A549 (cell line): Measurements from ENCODE around the gene NLRC3. TPM values are rescaled to one million over a fixed set of nuclear protein-coding genes. Genes with fewer than 3 reads are reported as not detected.

Experiments
- ATAC-seq, 2 experiments: fragments of 200-7000 bp in 1 of 2; fragments of >200 bp in 1 of 2; cut with Nextera tagmentation in 1 of 2; cut with Tn5 transposase in 1 of 2; 3 replicates each; pipeline versions ENCODE4 v1.8.0 to v1.9.1; 2018 to 2020; ENCODE audit warnings: mild to moderate bottlenecking in 1 of 2, moderate library complexity in 1 of 2
- CTCF ChIA-PET: fragments of 300-600 bp; sonication (Branson Sonifier 250); formaldehyde crosslinking; extraction: SDS; loops from one replicate; lab custom pipeline; 2021; ENCODE audit warnings: antibody characterized with exemption, inconsistent platforms; lab: Yijun Ruan, JAX
- POLR2A ChIA-PET: fragments of 350-600 bp; formaldehyde crosslinking; extraction: SDS; loops from one replicate; lab custom pipeline; 2021; ENCODE audit warnings: antibody characterized with exemption, inconsistent platforms; lab: Yijun Ruan, JAX
- DNase-seq, 2 experiments: peaks; one replicate each; pipeline versions ENCODE4 v3.0.0 to v3.0.0-alpha.2; 2011 to 2016; ENCODE audit warnings: low read depth in 1 of 2, low spot score in 1 of 2
- FAIRE-seq: peaks from 2 replicates; lab custom pipeline; 2011; peaks lifted over from hg19 to GRCh38; lab: Jason Lieb, UNC
- H3K27ac ChIP-seq, 2 experiments: fragments of >200 bp; sonication (Bioruptor Twin); formaldehyde crosslinking; 3 replicates each; pipeline ENCODE4 v1.5.1; 2016 to 2017
- H3K4me1 ChIP-seq: fragments of >200 bp; sonication (Bioruptor Twin); formaldehyde crosslinking; 3 replicates; pipeline ENCODE4 v1.6.1; 2016
- H3K4me2 ChIP-seq: fragments of >200 bp; sonication (Bioruptor Twin); formaldehyde crosslinking; 3 replicates; pipeline ENCODE4 v1.6.1; 2016
- H3K4me3 ChIP-seq: fragments of >200 bp; sonication (Bioruptor Twin); formaldehyde crosslinking; 3 replicates; pipeline ENCODE4 v1.5.1; 2016
- H3K9me3 ChIP-seq: fragments of >200 bp; sonication (Bioruptor Twin); formaldehyde crosslinking; 3 replicates; pipeline ENCODE4 v1.6.1; 2016
- BCL3 ChIP-seq: fragments of >200 bp; sonication (Bioruptor Twin); formaldehyde crosslinking; IDR thresholded peaks from 3 replicates; pipeline ENCODE4 v1.6.1; 2016
- CEBPB ChIP-seq, 2 experiments: fragments of >200 bp in 1 of 2; sonication (Bioruptor Twin) in 1 of 2; formaldehyde crosslinking in 1 of 2; IDR thresholded peaks; 2 replicates each; pipeline ENCODE4 v1.6.1; 2012 to 2016
- CHD2 ChIP-seq: fragments of 150-350 bp; IDR thresholded peaks from 2 replicates; pipeline ENCODE4 v1.6.1; 2014; ENCODE audit warnings: low read length; ENCODE audit not compliant: partially characterized antibody
- EHMT2 ChIP-seq: fragments of 200-600 bp; sonication (generic); IDR thresholded peaks from 2 replicates; pipeline ENCODE4 v1.6.1; 2016; ENCODE audit warnings: antibody characterized with exemption, low read depth, mild to moderate bottlenecking, moderate library complexity
- ESRRA ChIP-seq: fragments of 150-350 bp; IDR thresholded peaks from 2 replicates; pipeline ENCODE4 v1.6.1; 2014; ENCODE audit warnings: mild to moderate bottlenecking, low read length, borderline replicate concordance
- FOSB ChIP-seq: fragments of 250-450 bp; sonication (Bioruptor Pico); IDR thresholded peaks from 2 replicates; pipeline ENCODE4 v1.5.0; 2020; ENCODE audit warnings: mild to moderate bottlenecking, moderate library complexity
- HOXB13 ChIP-seq: fragments of 250-450 bp; sonication (Bioruptor Pico); IDR thresholded peaks from 2 replicates; pipeline ENCODE4 v1.5.0; 2020; ENCODE audit warnings: low read depth, mild to moderate bottlenecking, moderate library complexity
- JUNB ChIP-seq: fragments of >200 bp; sonication (Bioruptor Twin); formaldehyde crosslinking; IDR thresholded peaks from 2 replicates; pipeline ENCODE4 v1.6.1; 2016
- MAX ChIP-seq: IDR thresholded peaks from 2 replicates; pipeline ENCODE4 v1.6.1; 2012
- MYC ChIP-seq: IDR thresholded peaks from 2 replicates; pipeline ENCODE4 v1.6.1; 2012; ENCODE audit warnings: mild to moderate bottlenecking, inconsistent platforms, low read length, improper control_type of control experiment, borderline replicate concordance
- NR3C1 ChIP-seq: fragments of >200 bp; sonication (Bioruptor Twin); formaldehyde crosslinking; IDR thresholded peaks from 3 replicates; pipeline ENCODE4 v1.6.1; 2017
- PBX3 ChIP-seq: IDR thresholded peaks from 2 replicates; pipeline ENCODE4 v1.6.1; 2012
- POLR2AphosphoS2 ChIP-seq: conservative IDR thresholded peaks from 2 replicates; pipeline ENCODE4 v1.6.1; 2012; ENCODE audit warnings: low read length, improper control_type of control experiment, inconsistent platforms
- RAD21 ChIP-seq, 2 experiments: fragments of >200 bp in 1 of 2; sonication (Bioruptor Twin) in 1 of 2; formaldehyde crosslinking in 1 of 2; IDR thresholded peaks in 1 of 2; conservative IDR thresholded peaks in 1 of 2; 2 replicates in 1 of 2; 3 replicates in 1 of 2; pipeline ENCODE4 v1.6.1; 2012 to 2018; ENCODE audit warnings: inconsistent platforms in 1 of 2
- RFX5 ChIP-seq: fragments of 450-650 bp; IDR thresholded peaks from 2 replicates; pipeline ENCODE4 v1.7.1; 2014; ENCODE audit warnings: antibody characterized with exemption, mild to moderate bottlenecking, moderate library complexity
- RNF2 ChIP-seq: fragments of 200-600 bp; sonication (generic); IDR thresholded peaks from 2 replicates; pipeline ENCODE4 v1.6.1; 2016; ENCODE audit warnings: low read depth, mild to moderate bottlenecking, antibody characterized with exemption, moderate library complexity, borderline replicate concordance
- SREBF2 ChIP-seq: fragments of 450-650 bp; IDR thresholded peaks from 2 replicates; pipeline ENCODE4 v1.6.1; 2014; ENCODE audit warnings: mild to moderate bottlenecking, moderate library complexity
- TP53 ChIP-seq: fragments of 250-450 bp; sonication (Bioruptor Pico); IDR thresholded peaks from 2 replicates; pipeline ENCODE4 v1.5.0; 2021; ENCODE audit warnings: mild to moderate bottlenecking, moderate library complexity
- USF2 ChIP-seq: fragments of 450-650 bp; IDR thresholded peaks from 2 replicates; pipeline ENCODE4 v1.6.1; 2014; ENCODE audit warnings: antibody characterized with exemption
- ZFP36 ChIP-seq: fragments of 450-650 bp; IDR thresholded peaks from 2 replicates; pipeline ENCODE4 v1.6.1; 2014; ENCODE audit warnings: borderline replicate concordance; ENCODE audit not compliant: partially characterized antibody
- WGBS: methylation state at CpG from one replicate; pipeline ENCODE4 v1.1.6; 2017; ENCODE audit errors: missing lambda C conversion rate; 5-methylcytosine and 5-hydroxymethylcytosine counted together
- polyA plus RNA-seq, 4 experiments: library from polyadenylated mRNA; depleted of rRNA in 3 of 4; stranded (reverse); fragments of >200 nt; fragmentation: RNase III in 1 of 4; extraction: RNeasy Plus Mini Kit Qiagen cat#74134 plus additional on column Dnase treatment in 1 of 4; gene quantifications; 2 replicates in 3 of 4; 3 replicates in 1 of 4; pipeline ENCODE4 v1.2.3, GENCODE V29; 2011 to 2017

The NLRC3 gene
- polyA plus RNA-seq, 2 of the 4 experiments (the other 2 are of a cell fraction), result 0.04 TPM; not detected in 1

- ATAC-seq (no peak), FAIRE-seq (no peak), DNase-seq (no peak)
- Histone ChIP-seq H3K27ac (no peak overlapping the region), H3K4me3 (no peak overlapping the region), H3K9me3 (no peaks in the 10 kb centered on the region), H3K4me2 (no peak overlapping the region), H3K4me1 (peaks cover 13% of the 10 kb centered on the region)
- WGBS, result 95% methylated on average over 4 of the region's 4 CpGs
- TF ChIP-seq SREBF2, result no peak
- ChIA-PET CTCF (interaction anchor here (0.5 to 0.7 kb wide), 2 partner anchors 13 to 324 kb away, joined by 3 to 4 read pairs; no protein-coding TSS in a partner anchor), POLR2A (no interaction called here)
Measured at GRCh38 chr16:3514621-3515020, 62.6 kb downstream of the NLRC3 start.

GRCh38 chr16:3513892-3514583, 63.2 kb downstream of the NLRC3 start:
- peaks cover 7% of the 10 kb centered on the region for H3K4me1 ChIP-seq
- no peak overlapping the region for H3K27ac ChIP-seq
- H3K4me3 ChIP-seq, result no peak overlapping the region
- TF ChIP-seq RFX5, result no peak
- TF ChIP-seq, all 56 proteins: peak for 0
- ChIA-PET CTCF (interaction anchor here (0.5 to 0.7 kb wide), 2 partner anchors 13 to 324 kb away, joined by 3 to 4 read pairs; no protein-coding TSS in a partner anchor), POLR2A (no interaction called here)
- Histone ChIP-seq H3K9me3 (no peaks in the 10 kb centered on the region), H3K4me2 (no peak overlapping the region)
- 57% methylated on average over 7 of the region's 7 CpGs for WGBS
- no peak for FAIRE-seq
- ATAC-seq, result no peak
- DNase-seq, result no peak

- H3K27ac ChIP-seq, result no peak overlapping the region
- no peak for TF ChIP-seq RAD21 (conservative IDR thresholded peaks at IDR 0.05 in 1 of 2, IDR thresholded peaks at IDR 0.05 in 1 of 2)
- TF ChIP-seq MAX, result no peak
- TF ChIP-seq EHMT2, result no peak
- TF ChIP-seq CEBPB (IDR thresholded peaks at IDR 0.05), result no peak
- TF ChIP-seq MYC, result no peak
- no peak for TF ChIP-seq NR3C1
- TF ChIP-seq JUNB, result no peak
- no peak for TF ChIP-seq BCL3
- TF ChIP-seq ZFP36, result no peak
- no peak for TF ChIP-seq RNF2
- TF ChIP-seq POLR2AphosphoS2, result no peak
- TF ChIP-seq USF2, result no peak
- TF ChIP-seq ESRRA, result no peak
- no peak for TF ChIP-seq SREBF2
- TF ChIP-seq PBX3, result no peak
- no peak for TF ChIP-seq FOSB
- TF ChIP-seq CHD2, result no peak
- no peak for TF ChIP-seq HOXB13
- no peak for TF ChIP-seq TP53 (CRISPR knock-in tag)
- TF ChIP-seq, all 56 proteins: peak for 0
- no peak for FAIRE-seq
- Histone ChIP-seq H3K9me3 (no peaks in the 10 kb centered on the region), H3K4me1 (peaks cover 6% of the 10 kb centered on the region; the same call in 1 of the 3 replicates), H3K4me3 (no peak overlapping the region), H3K4me2 (no peak overlapping the region)
- WGBS, result 90% methylated on average over 23 of the region's 23 CpGs
- DNase-seq, result no peak
- ATAC-seq, result no peak
- ChIA-PET CTCF (interaction anchor here (1.2 kb wide), 1 partner anchor 15 kb away, joined by 3 read pairs; no protein-coding TSS in a partner anchor), POLR2A (no interaction called here)
Measured at GRCh38 chr16:3511286-3512180, 65.7 kb downstream of the NLRC3 start.
